GM12874 (cell line): ENCODE data around the gene TMEM238.
"Not testable (repeated sequence)": the region's sequence is repeated elsewhere in the genome, so short reads cannot be mapped to it uniquely, and the experiment has no call there.

Source experiments
- CTCF ChIP-seq: IDR thresholded peaks from 2 replicates; pipeline ENCODE4 v1.5.1; 2011; ENCODE audit warnings: low read depth, mild to moderate bottlenecking, control low read depth, low read length, moderate library complexity; ENCODE audit not compliant: insufficient read depth

TMEM238 gene

GRCh38 chr19:55407550-55407799, 23.4 kb upstream of the TMEM238 start, which contains the start of gene UBE2S:
TSS of gene UBE2S (minus strand) at chr19:55407788. CDS start at chr19:55407589, 199 bp downstream.
- TF ChIP-seq CTCF = not testable (repeated sequence)

DNA sequence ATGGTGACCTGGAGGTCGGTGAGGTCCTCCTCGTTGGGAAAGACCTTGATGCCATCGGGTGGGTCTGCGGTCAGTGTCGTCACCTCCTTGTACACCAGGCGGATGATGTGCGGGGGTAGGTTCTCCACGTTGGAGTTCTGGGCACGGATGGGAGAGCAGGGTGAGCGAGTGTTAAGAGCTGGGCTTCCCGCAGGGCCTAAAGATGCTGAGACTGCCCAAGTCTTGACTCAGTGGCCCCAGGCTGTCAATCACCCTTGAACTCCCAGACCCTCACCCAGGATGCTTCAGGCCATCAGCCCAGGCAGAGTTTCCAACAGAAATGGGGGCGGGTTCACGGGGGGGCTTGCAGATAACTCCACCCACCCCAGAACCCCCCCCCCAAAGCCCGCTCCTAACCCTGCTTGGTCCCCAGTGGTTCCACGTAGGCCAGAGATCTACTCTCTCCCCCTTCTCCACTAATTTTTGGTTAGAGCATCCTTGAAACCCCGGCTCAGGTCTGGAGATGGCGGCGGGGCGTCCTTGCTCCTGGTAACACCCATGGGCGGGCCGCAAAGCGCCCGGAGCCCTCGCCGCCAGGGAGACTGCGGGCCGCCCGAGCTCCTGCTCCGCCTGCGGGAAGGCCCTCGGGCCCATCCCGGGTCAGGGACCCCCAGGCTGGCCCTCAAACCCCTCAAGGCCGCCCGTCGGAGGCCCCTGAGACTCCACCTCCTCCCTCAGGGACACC, 22.9 kb upstream of the TMEM238 start:
- no peak for TF ChIP-seq CTCF

GRCh38 chr19:55406091-55406825, 22.2 kb upstream of the TMEM238 start:
- no peak for TF ChIP-seq CTCF

- TF ChIP-seq CTCF = no peak
These were observed 21.5 kb upstream of the TMEM238 start for GRCh38 chr19:55405638-55406037.

DNA sequence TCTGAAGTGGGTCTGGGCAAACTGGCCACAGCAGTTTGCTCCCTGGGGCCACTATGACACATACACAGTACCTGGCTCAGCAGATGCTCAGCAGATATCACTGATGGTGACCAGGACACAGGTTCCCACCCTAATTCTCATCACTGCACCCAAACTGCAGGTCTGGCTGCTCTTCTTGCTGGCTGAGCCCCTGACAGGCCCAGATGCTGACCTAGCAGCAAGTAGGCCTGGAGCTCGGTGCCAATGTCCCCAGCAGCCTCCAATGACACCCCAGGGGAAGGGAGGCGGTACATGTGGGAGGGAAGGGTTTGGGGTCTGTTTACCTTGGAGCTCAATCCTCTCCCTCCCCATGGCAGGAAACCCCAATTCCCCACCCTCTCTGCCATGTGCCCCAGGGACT, 18.4 kb upstream of the TMEM238 start:
- no peak for TF ChIP-seq CTCF

DNA sequence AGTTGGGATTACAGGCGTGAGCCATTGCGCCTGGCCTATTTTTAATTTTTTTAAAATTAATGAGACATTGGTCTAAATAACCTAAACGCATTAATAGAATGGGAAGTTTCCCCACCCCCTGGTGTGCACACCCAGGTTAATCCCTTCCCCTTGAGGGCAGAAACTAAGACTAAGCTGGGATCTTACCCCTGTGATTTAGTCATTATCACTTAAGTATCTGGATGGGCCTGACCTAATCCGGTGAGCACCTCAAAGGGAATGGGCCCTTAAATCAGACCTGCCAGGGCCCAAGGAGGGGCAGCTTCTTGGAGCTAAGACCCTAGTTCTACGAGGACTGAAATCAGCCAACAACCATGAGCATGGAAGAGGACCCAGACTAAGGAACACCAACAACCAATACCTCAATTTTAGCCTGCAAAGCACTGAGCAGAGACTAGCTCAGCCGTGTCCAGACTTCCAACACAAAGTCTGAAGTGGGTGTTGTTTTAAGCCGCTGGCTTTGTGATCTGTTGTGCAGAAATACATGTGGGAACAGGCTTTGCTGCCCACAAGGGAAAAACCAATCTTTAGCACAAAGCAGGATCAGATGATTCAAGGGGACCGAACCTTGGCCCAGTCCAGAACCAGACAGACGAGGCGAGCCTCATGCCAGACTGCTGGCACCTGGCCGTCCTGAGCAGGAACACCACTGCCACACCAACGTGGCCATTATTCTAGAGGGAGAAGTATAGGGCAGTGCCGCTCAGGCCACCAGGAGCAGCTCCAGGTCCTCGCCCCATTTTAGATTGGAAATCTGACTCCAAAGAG, 16.4 kb upstream of the TMEM238 start:
- no peak for TF ChIP-seq CTCF

GRCh38 chr19:55398200-55398925, 14.3 kb upstream of the TMEM238 start:
- TF ChIP-seq CTCF = no peak
